ENCODE data around the gene ACAA2. TPM values are rescaled to one million over a fixed set of nuclear protein-coding genes. Genes with fewer than 3 reads are reported as not detected.

The ACAA2 gene
- total and polyA plus RNA-seq, 4 donors = 55.6 to 1,315 (median 646) TPM

GRCh38 chr18:49850636-49851035 lies 37.3 kb upstream of the ACAA2 start:
- Histone ChIP-seq H3K27me3 (ENCODE audit: control insufficient read depth in 4 of 4, insufficient read depth in 4 of 4, low read length in 3 of 4) (no peaks in the 10 kb centered on the region), H3K9me3 (ENCODE audit: control insufficient read depth in 4 of 4, low read length in 3 of 4) (no peaks in the 10 kb centered on the region), H3K4me3 (ENCODE audit: low read depth in 1 of 3, low read length in 3 of 3) (no peak overlapping the region), H3K9ac (ENCODE audit: low read depth in 1 of 2, low read length in 2 of 2) (no peak overlapping the region), H3K36me3 (ENCODE audit: control insufficient read depth in 4 of 4, insufficient read depth in 3 of 4, low read depth in 1 of 4, low read length in 3 of 4) (peaks cover 0 to 2% (median 0%) of the 10 kb centered on the region in 4 donors), H3K27ac (ENCODE audit: low read depth in 1 of 2, low read length in 2 of 2) (no peak overlapping the region), H3K4me1 (ENCODE audit: control insufficient read depth in 4 of 4, insufficient read depth in 4 of 4, low read length in 3 of 4) (peaks cover 0 to 7% (median 3%) of the 10 kb centered on the region in 4 donors)
- 95% methylated on average over 8 of the region's 8 CpGs for WGBS
- TF ChIP-seq RXRA (IDR thresholded peaks at IDR 0.05) = no peak
- no peak for TF ChIP-seq ATF3 (IDR thresholded peaks at IDR 0.05)
- no peak for TF ChIP-seq GABPA (IDR thresholded peaks at IDR 0.05 in 1 of 2, conservative IDR thresholded peaks at IDR 0.05 in 1 of 2)
- TF ChIP-seq HNF4G (IDR thresholded peaks at IDR 0.05) = no peak
- no peak for TF ChIP-seq NR2F2 (IDR thresholded peaks at IDR 0.05)
- TF ChIP-seq CTCF (IDR thresholded peaks at IDR 0.05; ENCODE audit: low read depth, low read length, missing input control) = no peak
- no peak for TF ChIP-seq SP1 (IDR thresholded peaks at IDR 0.05)
- TF ChIP-seq JUND (IDR thresholded peaks at IDR 0.05) = no peak
- no peak for TF ChIP-seq FOXA2 (IDR thresholded peaks at IDR 0.05)
- TF ChIP-seq REST (IDR thresholded peaks at IDR 0.05) = no peak
- no peak for TF ChIP-seq YY1 (IDR thresholded peaks at IDR 0.05)
- no peak for TF ChIP-seq EGR1 (IDR thresholded peaks at IDR 0.05; ENCODE audit: low read depth in 2 of 2)
- no peak for TF ChIP-seq ZBTB33 (IDR thresholded peaks at IDR 0.05)
- no peak for TF ChIP-seq TAF1 (conservative IDR thresholded peaks at IDR 0.05)
- TF ChIP-seq MAX (IDR thresholded peaks at IDR 0.05) = no peak
- TF ChIP-seq RAD21 (IDR thresholded peaks at IDR 0.05) = no peak
- DNase-seq (ENCODE audit: low spot score) = no peak
